ENCODE results near the gene SLC38A1. TPM values are rescaled to one million over a fixed set of nuclear protein-coding genes. Genes with fewer than 3 reads are reported as not detected.
A peak's percentile ranks its signal among the peaks of the same experiment; 100 is the strongest.

The SLC38A1 gene
- total and polyA plus RNA-seq, 8 donors = 23.6 to 67.5 (median 29.2) TPM

GRCh38 chr12:46212108-46212982 is 56.5 kb downstream of the SLC38A1 start:
- H3K36me3 ChIP-seq = peaks cover 0 to under 1% of the 10 kb centered on the region in 2 donors
- no peaks in the 10 kb centered on the region for H3K27me3 ChIP-seq
- no peak overlapping the region for H3K27ac ChIP-seq
- peaks cover 0 to 46% of the 10 kb centered on the region in 2 donors for H3K4me1 ChIP-seq
- DNase-seq (no peak), ATAC-seq (no peak)
- intact Hi-C loops (cut with DNase I) = no loop called here
- no peak for TF ChIP-seq CTCF (IDR thresholded peaks at IDR 0.05)
- no peaks in the 10 kb centered on the region for H3K9me3 ChIP-seq
- H3K4me3 ChIP-seq = no peak overlapping the region

- peak; percentile 35 for ATAC-seq
- Histone ChIP-seq H3K27ac (no peak overlapping the region), H3K4me1 (peaks cover 0 to 33% of the 10 kb centered on the region in 2 donors), H3K4me3 (no peak overlapping the region), H3K27me3 (no peaks in the 10 kb centered on the region), H3K9me3 (no peaks in the 10 kb centered on the region), H3K36me3 (peaks cover 0 to 8% of the 10 kb centered on the region in 2 donors)
- DNase-seq = no peak
- TF ChIP-seq CTCF (IDR thresholded peaks at IDR 0.05) = no peak
- intact Hi-C loops (cut with DNase I) = no loop called here
Measured at GRCh38 chr12:46210873-46211439, 57.9 kb downstream of the SLC38A1 start.

- ATAC-seq = peak; percentile 93
- no peaks in the 10 kb centered on the region for H3K27me3 ChIP-seq
- H3K9me3 ChIP-seq = no peaks in the 10 kb centered on the region
- peak in 3 of 4 donors; percentile 75 to 80 (median 78) for DNase-seq
- intact Hi-C loops (cut with DNase I) = no loop called here
- H3K36me3 ChIP-seq = peaks cover 0 to 8% of the 10 kb centered on the region in 2 donors
- H3K4me1 ChIP-seq = peaks cover 0 to 25% of the 10 kb centered on the region in 2 donors
- peak overlapping the region in 1 of 2 donors; percentile 50 for H3K27ac ChIP-seq
- no peak overlapping the region for H3K4me3 ChIP-seq
- TF ChIP-seq CTCF (IDR thresholded peaks at IDR 0.05) = no peak
Measured at GRCh38 chr12:46209914-46210872, 58.6 kb downstream of the SLC38A1 start.

GRCh38 chr12:46209170-46209569 is 59.7 kb downstream of the SLC38A1 start:
- intact Hi-C loops (cut with DNase I) = no loop called here
- peak; percentile 33 for ATAC-seq
- H3K27me3 ChIP-seq = no peaks in the 10 kb centered on the region
- no peak for TF ChIP-seq CTCF (IDR thresholded peaks at IDR 0.05)
- no peak for DNase-seq
- H3K27ac ChIP-seq = peak overlapping the region in 1 of 2 donors; percentile 50
- no peak overlapping the region for H3K4me3 ChIP-seq
- H3K36me3 ChIP-seq = peaks cover 0 to 13% of the 10 kb centered on the region in 2 donors
- peaks cover 0 to 20% of the 10 kb centered on the region in 2 donors for H3K4me1 ChIP-seq
- H3K9me3 ChIP-seq = no peaks in the 10 kb centered on the region
